ENCODE measurements around the gene ZDHHC21.

GRCh38 chr9:14678776-14679175, 14.5 kb downstream of the ZDHHC21 start:
- TF ChIP-seq CTCF (IDR thresholded peaks at IDR 0.05) (no peak), POLR2A (IDR thresholded peaks at IDR 0.05) (no peak)
